Upper lobe of left lung (tissue), 4 donors: ENCODE results near the gene KDM2B.

Experiments used
- EP300 ChIP-seq, 4 donors: sonication (generic); formaldehyde crosslinking; IDR thresholded peaks; one replicate each; pipeline ENCODE4 v1.5.1; 2017; ENCODE audit warnings: antibody characterized with exemption in 4 of 4, control low read depth in 2 of 4
- POLR2A ChIP-seq, 4 donors: fragments of 450-650 bp; IDR thresholded peaks; one replicate each; pipeline ENCODE4 v1.5.1; 2016 to 2017; ENCODE audit warnings: antibody characterized with exemption in 4 of 4, mild to moderate bottlenecking in 2 of 4
- POLR2AphosphoS5 ChIP-seq, 2 donors: sonication (generic); formaldehyde crosslinking; IDR thresholded peaks; one replicate each; pipeline ENCODE4 v1.5.1; 2017; ENCODE audit warnings: antibody characterized with exemption in 2 of 2
- TF ChIP-seq, protein P1 (sequence below), 6 experiments: fragments of 450-650 bp in 4 of 6; fragments of 200-600 bp in 2 of 6; sonication (generic) in 2 of 6; IDR thresholded peaks; one replicate each; pipeline ENCODE4 v1.5.1; 2016 to 2019; ENCODE audit warnings: antibody characterized with exemption in 6 of 6

DNA sequence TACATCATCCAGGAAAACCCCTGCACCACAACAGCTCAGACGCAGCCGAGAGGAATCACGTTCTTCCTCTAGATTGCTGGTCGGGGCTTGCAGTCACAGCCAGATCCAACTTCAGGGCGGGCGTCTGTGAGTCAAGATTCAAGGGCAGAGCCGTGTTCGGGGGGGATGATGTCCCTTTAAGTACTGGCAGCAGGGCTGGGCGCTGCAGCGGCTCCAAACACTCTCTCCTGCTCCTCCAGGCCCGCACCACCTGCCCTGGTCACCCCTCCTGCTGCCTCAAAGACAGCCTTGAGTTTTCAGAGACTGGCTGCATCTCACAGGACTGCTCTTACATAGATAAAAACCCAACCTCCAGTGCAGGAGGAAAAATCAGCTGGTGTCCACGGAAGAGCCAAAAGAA, 68.3 kb downstream of the KDM2B start:
- TF ChIP-seq, protein P1, sequence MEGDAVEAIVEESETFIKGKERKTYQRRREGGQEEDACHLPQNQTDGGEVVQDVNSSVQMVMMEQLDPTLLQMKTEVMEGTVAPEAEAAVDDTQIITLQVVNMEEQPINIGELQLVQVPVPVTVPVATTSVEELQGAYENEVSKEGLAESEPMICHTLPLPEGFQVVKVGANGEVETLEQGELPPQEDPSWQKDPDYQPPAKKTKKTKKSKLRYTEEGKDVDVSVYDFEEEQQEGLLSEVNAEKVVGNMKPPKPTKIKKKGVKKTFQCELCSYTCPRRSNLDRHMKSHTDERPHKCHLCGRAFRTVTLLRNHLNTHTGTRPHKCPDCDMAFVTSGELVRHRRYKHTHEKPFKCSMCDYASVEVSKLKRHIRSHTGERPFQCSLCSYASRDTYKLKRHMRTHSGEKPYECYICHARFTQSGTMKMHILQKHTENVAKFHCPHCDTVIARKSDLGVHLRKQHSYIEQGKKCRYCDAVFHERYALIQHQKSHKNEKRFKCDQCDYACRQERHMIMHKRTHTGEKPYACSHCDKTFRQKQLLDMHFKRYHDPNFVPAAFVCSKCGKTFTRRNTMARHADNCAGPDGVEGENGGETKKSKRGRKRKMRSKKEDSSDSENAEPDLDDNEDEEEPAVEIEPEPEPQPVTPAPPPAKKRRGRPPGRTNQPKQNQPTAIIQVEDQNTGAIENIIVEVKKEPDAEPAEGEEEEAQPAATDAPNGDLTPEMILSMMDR (IDR thresholded peaks at IDR 0.05) = no peak
- TF ChIP-seq POLR2AphosphoS5 (IDR thresholded peaks at IDR 0.05) (no peak), POLR2A (IDR thresholded peaks at IDR 0.05) (no peak), EP300 (IDR thresholded peaks at IDR 0.05) (no peak)
